Measurements from ENCODE around the gene MAIP1.

GRCh38 chr2:199911877-199912161, 43.6 kb upstream of the MAIP1 start:
- TF ChIP-seq, protein P1, sequence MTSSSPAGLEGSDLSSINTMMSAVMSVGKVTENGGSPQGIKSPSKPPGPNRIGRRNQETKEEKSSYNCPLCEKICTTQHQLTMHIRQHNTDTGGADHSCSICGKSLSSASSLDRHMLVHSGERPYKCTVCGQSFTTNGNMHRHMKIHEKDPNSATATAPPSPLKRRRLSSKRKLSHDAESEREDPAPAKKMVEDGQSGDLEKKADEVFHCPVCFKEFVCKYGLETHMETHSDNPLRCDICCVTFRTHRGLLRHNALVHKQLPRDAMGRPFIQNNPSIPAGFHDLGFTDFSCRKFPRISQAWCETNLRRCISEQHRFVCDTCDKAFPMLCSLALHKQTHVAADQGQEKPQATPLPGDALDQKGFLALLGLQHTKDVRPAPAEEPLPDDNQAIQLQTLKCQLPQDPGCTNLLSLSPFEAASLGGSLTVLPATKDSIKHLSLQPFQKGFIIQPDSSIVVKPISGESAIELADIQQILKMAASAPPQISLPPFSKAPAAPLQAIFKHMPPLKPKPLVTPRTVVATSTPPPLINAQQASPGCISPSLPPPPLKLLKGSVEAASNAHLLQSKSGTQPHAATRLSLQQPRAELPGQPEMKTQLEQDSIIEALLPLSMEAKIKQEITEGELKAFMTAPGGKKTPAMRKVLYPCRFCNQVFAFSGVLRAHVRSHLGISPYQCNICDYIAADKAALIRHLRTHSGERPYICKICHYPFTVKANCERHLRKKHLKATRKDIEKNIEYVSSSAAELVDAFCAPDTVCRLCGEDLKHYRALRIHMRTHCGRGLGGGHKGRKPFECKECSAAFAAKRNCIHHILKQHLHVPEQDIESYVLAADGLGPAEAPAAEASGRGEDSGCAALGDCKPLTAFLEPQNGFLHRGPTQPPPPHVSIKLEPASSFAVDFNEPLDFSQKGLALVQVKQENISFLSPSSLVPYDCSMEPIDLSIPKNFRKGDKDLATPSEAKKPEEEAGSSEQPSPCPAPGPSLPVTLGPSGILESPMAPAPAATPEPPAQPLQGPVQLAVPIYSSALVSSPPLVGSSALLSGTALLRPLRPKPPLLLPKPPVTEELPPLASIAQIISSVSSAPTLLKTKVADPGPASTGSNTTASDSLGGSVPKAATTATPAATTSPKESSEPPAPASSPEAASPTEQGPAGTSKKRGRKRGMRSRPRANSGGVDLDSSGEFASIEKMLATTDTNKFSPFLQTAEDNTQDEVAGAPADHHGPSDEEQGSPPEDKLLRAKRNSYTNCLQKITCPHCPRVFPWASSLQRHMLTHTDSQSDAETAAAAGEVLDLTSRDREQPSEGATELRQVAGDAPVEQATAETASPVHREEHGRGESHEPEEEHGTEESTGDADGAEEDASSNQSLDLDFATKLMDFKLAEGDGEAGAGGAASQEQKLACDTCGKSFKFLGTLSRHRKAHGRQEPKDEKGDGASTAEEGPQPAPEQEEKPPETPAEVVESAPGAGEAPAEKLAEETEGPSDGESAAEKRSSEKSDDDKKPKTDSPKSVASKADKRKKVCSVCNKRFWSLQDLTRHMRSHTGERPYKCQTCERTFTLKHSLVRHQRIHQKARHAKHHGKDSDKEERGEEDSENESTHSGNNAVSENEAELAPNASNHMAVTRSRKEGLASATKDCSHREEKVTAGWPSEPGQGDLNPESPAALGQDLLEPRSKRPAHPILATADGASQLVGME (CRISPR knock-in tag; IDR thresholded peaks at IDR 0.05): no peak
- no peak for TF ChIP-seq STAT5B (CRISPR knock-in tag; IDR thresholded peaks at IDR 0.05)
- TF ChIP-seq, protein P2, sequence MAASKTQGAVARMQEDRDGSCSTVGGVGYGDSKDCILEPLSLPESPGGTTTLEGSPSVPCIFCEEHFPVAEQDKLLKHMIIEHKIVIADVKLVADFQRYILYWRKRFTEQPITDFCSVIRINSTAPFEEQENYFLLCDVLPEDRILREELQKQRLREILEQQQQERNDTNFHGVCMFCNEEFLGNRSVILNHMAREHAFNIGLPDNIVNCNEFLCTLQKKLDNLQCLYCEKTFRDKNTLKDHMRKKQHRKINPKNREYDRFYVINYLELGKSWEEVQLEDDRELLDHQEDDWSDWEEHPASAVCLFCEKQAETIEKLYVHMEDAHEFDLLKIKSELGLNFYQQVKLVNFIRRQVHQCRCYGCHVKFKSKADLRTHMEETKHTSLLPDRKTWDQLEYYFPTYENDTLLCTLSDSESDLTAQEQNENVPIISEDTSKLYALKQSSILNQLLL (CRISPR knock-in tag; IDR thresholded peaks at IDR 0.05; ENCODE audit: borderline replicate concordance): no peak
- TF ChIP-seq MAFG (tag; conservative IDR thresholded peaks at IDR 0.05): no peak
- TF ChIP-seq TCF7L2 (IDR thresholded peaks at IDR 0.05; ENCODE audit: low read depth, low read length): no peak
- TF ChIP-seq BRD9 (IDR thresholded peaks at IDR 0.05; ENCODE audit: low read depth, partially characterized antibody): no peak
- TF ChIP-seq PHF8 (IDR thresholded peaks at IDR 0.05; ENCODE audit: borderline replicate concordance, low read length): no peak

Data from K562 (cell line).